IMR-90 (cell line): ENCODE data around the gene IL36G. TPM values are rescaled to one million over a fixed set of nuclear protein-coding genes. Genes with fewer than 3 reads are reported as not detected.

ENCODE experiments used
- ATAC-seq: fragments of 200-7000 bp; cut with Tn5 transposase; 2 replicates; pipeline ENCODE4 v1.9.1; 2020; ENCODE audit warnings: low read depth, mild to moderate bottlenecking, moderate library complexity
- BruUV-seq: library from RNA; stranded (reverse); fragments of 400-500 nt; replicated peaks from 2 replicates; lab custom pipeline; 2021; lab: Mats Ljungman, UMichigan
- CTCF ChIA-PET: fragments of 300-600 bp; formaldehyde crosslinking; extraction: SDS; loops from one replicate; lab custom pipeline; 2021; ENCODE audit warnings: antibody characterized with exemption; lab: Yijun Ruan, JAX
- POLR2A ChIA-PET: fragments of 300-600 bp; sonication (Branson Sonifier 250); formaldehyde crosslinking; loops from one replicate; lab custom pipeline; 2022; ENCODE audit warnings: antibody characterized with exemption; ENCODE audit not compliant: unreplicated experiment; lab: Charles Lee
- DNase-seq: peaks from one replicate; pipeline ENCODE4 v3.0.0; 2013
- H2AFZ ChIP-seq: replicated peaks from 2 replicates; pipeline ENCODE3; 2013; ENCODE audit warnings: low read length, mild to moderate bottlenecking; ENCODE audit not compliant: poor library complexity
- H2AK5ac ChIP-seq: 2 replicates; pipeline ENCODE4 v1.6.1; 2013; ENCODE audit warnings: low read depth, low read length, inconsistent platforms
- H2AK9ac ChIP-seq: replicated peaks from 2 replicates; pipeline ENCODE3; 2013; ENCODE audit warnings: mild to moderate bottlenecking, low read depth, low read length, moderate library complexity; ENCODE audit not compliant: poor library complexity
- H2BK120ac ChIP-seq: 2 replicates; pipeline ENCODE4 v1.6.1; 2013; ENCODE audit warnings: low read depth, low read length, inconsistent platforms
- H2BK15ac ChIP-seq: 3 replicates; pipeline ENCODE4 v1.6.1; 2013; ENCODE audit warnings: low read depth, low read length, inconsistent platforms
- H2BK20ac ChIP-seq: 2 replicates; pipeline ENCODE4 v1.6.1; 2013; ENCODE audit warnings: low read depth, mild to moderate bottlenecking, inconsistent platforms, low read length, moderate library complexity
- H2BK5ac ChIP-seq: 2 replicates; pipeline ENCODE4 v1.6.1; 2013; ENCODE audit warnings: mild to moderate bottlenecking, low read depth, low read length, inconsistent platforms; ENCODE audit not compliant: poor library complexity, severe bottlenecking
- H3K14ac ChIP-seq: replicated peaks from 2 replicates; pipeline ENCODE4 v1.6.1; 2013; ENCODE audit warnings: low read depth, low read length, inconsistent platforms
- H3K18ac ChIP-seq: 2 replicates; pipeline ENCODE4 v1.6.1; 2013; ENCODE audit warnings: low read depth, low read length, control low read depth
- H3K23ac ChIP-seq: 2 replicates; pipeline ENCODE4 v1.6.1; 2013; ENCODE audit warnings: low read depth, low read length, inconsistent platforms
- H3K27ac ChIP-seq: 2 replicates; pipeline ENCODE4 v1.5.1; 2013; ENCODE audit warnings: mild to moderate bottlenecking, control low read depth, low read length; ENCODE audit not compliant: insufficient read depth
- H3K27me3 ChIP-seq: 2 replicates; pipeline ENCODE4 v1.6.1; 2013; ENCODE audit warnings: low read length; ENCODE audit not compliant: control insufficient read depth, insufficient read depth
- H3K36me3 ChIP-seq: 2 replicates; pipeline ENCODE4 v1.6.1; 2013; ENCODE audit warnings: low read length, mixed read lengths; ENCODE audit not compliant: control insufficient read depth, insufficient read depth
- H3K4ac ChIP-seq: 2 replicates; pipeline ENCODE4 v1.6.1; 2013; ENCODE audit warnings: low read depth, low read length, inconsistent platforms
- H3K4me1 ChIP-seq: 2 replicates; pipeline ENCODE4 v1.6.1; 2013; ENCODE audit warnings: low read length, mixed read lengths; ENCODE audit not compliant: control insufficient read depth, insufficient read depth
- H3K4me2 ChIP-seq: 2 replicates; pipeline ENCODE4 v1.6.1; 2013; ENCODE audit warnings: low read depth, mild to moderate bottlenecking, control low read depth, low read length, moderate library complexity
- H3K4me3 ChIP-seq: 2 replicates; pipeline ENCODE4 v1.5.1; 2013; ENCODE audit warnings: low read depth, mild to moderate bottlenecking, control low read depth, low read length, moderate library complexity; ENCODE audit not compliant: insufficient read depth
- H3K56ac ChIP-seq: 2 replicates; pipeline ENCODE4 v1.6.1; 2013; ENCODE audit warnings: low read length, inconsistent platforms; ENCODE audit not compliant: insufficient read depth; ENCODE audit errors: extremely low read depth
- H3K79me1 ChIP-seq, 2 experiments: 2 replicates each; pipeline ENCODE4 v1.6.1; 2013; ENCODE audit warnings: low read length in 2 of 2, inconsistent platforms in 1 of 2, low read depth in 1 of 2
- H3K9ac ChIP-seq: 2 replicates; pipeline ENCODE4 v1.6.1; 2013; ENCODE audit warnings: low read depth, low read length, control low read depth
- H3K9me1 ChIP-seq: 2 replicates; pipeline ENCODE4 v1.6.1; 2013; ENCODE audit warnings: low read length, inconsistent platforms; ENCODE audit not compliant: insufficient read depth
- H3K9me3 ChIP-seq: 2 replicates; pipeline ENCODE4 v1.6.1; 2013; ENCODE audit warnings: low read length; ENCODE audit not compliant: control insufficient read depth, insufficient read depth
- H4K20me1 ChIP-seq: 2 replicates; pipeline ENCODE4 v1.6.1; 2013; ENCODE audit warnings: low read length, inconsistent platforms; ENCODE audit not compliant: insufficient read depth
- H4K5ac ChIP-seq: 2 replicates; pipeline ENCODE4 v1.6.1; 2013; ENCODE audit warnings: mild to moderate bottlenecking, low read depth, low read length, control low read depth
- H4K8ac ChIP-seq, 2 experiments: 2 replicates each; pipeline ENCODE4 v1.6.1; 2013; ENCODE audit warnings: low read depth in 2 of 2, low read length in 2 of 2, control low read depth in 1 of 2, inconsistent platforms in 1 of 2
- H4K91ac ChIP-seq: 2 replicates; pipeline ENCODE4 v1.6.1; 2013; ENCODE audit warnings: low read depth, low read length, inconsistent platforms; ENCODE audit not compliant: insufficient read depth
- BHLHE40 ChIP-seq: fragments of 150-350 bp; IDR thresholded peaks from 2 replicates; pipeline ENCODE4 v1.6.1; 2016; ENCODE audit warnings: mild to moderate bottlenecking, low read depth, low read length
- CEBPB ChIP-seq: IDR thresholded peaks from 2 replicates; pipeline ENCODE4 v1.6.1; 2012; ENCODE audit warnings: low read depth, low read length, improper control_type of control experiment
- CHD1 ChIP-seq: IDR thresholded peaks from 2 replicates; pipeline ENCODE4 v1.6.1; 2012; ENCODE audit warnings: low read depth, low read length, improper control_type of control experiment
- ELK1 ChIP-seq: fragments of 150-350 bp; IDR thresholded peaks from 2 replicates; pipeline ENCODE4 v1.6.1; 2016; ENCODE audit warnings: low read depth, mild to moderate bottlenecking, low read length, moderate library complexity, borderline replicate concordance
- FOS ChIP-seq: fragments of 150-350 bp; IDR thresholded peaks from 2 replicates; pipeline ENCODE4 v1.6.1; 2016; ENCODE audit warnings: low read depth, low read length
- MAFK ChIP-seq: IDR thresholded peaks from 2 replicates; pipeline ENCODE4 v1.6.1; 2012; ENCODE audit warnings: low read depth, low read length, improper control_type of control experiment
- MAZ ChIP-seq: IDR thresholded peaks from 2 replicates; pipeline ENCODE4 v1.6.1; 2012; ENCODE audit warnings: low read depth, mild to moderate bottlenecking, low read length, improper control_type of control experiment, moderate library complexity, borderline replicate concordance
- MXI1 ChIP-seq: IDR thresholded peaks from 2 replicates; pipeline ENCODE4 v1.6.1; 2012; ENCODE audit warnings: low read depth, mild to moderate bottlenecking, low read length, moderate library complexity, borderline replicate concordance
- NFE2L2 ChIP-seq: fragments of 150-350 bp; IDR thresholded peaks from 2 replicates; pipeline ENCODE4 v1.6.1; 2016; ENCODE audit warnings: low read depth, mild to moderate bottlenecking, low read length
- POLR2A ChIP-seq: IDR thresholded peaks from 2 replicates; pipeline ENCODE4 v1.6.1; 2012; ENCODE audit warnings: mild to moderate bottlenecking, low read depth, low read length
- RAD21 ChIP-seq: IDR thresholded peaks from 2 replicates; pipeline ENCODE4 v1.6.1; 2012; ENCODE audit warnings: low read length, improper control_type of control experiment
- RCOR1 ChIP-seq: IDR thresholded peaks from 2 replicates; pipeline ENCODE4 v1.6.1; 2012; ENCODE audit warnings: mild to moderate bottlenecking, low read length, improper control_type of control experiment; ENCODE audit not compliant: insufficient replicate concordance
- RFX5 ChIP-seq: IDR thresholded peaks from 2 replicates; pipeline ENCODE4 v1.8.0; 2012; ENCODE audit warnings: low read depth, mild to moderate bottlenecking, low read length, moderate library complexity
- SMC3 ChIP-seq: fragments of 150-350 bp; IDR thresholded peaks from 2 replicates; pipeline ENCODE4 v1.6.1; 2016; ENCODE audit warnings: low read depth, mild to moderate bottlenecking, antibody characterized with exemption, low read length, moderate library complexity
- whole genome bisulfite sequencing, 2 experiments: methylation state at CpG; one replicate each; pipeline versions ENCODE4 v1.1.5 to v1.1.7; 2013; ENCODE audit warnings: missing lambda C conversion rate in 2 of 2; ENCODE audit not compliant: insufficient read length in 1 of 2; ENCODE audit errors: extremely low coverage in 2 of 2; 5-methylcytosine and 5-hydroxymethylcytosine counted together
- dilution Hi-C: fragments of 300-500 bp; cut with HindIII; formaldehyde crosslinking; loops from one replicate; pipeline ENCODE4 v1.14.3; 2018; ENCODE audit warnings: low sequenced_read_pairs; ENCODE audit not compliant: unreplicated experiment
- in situ Hi-C: fragments of 300-500 bp; cut with MboI; formaldehyde crosslinking; loops from 3 replicates; pipeline ENCODE4 v1.14.3; 2019; ENCODE audit warnings: low sequenced_read_pairs, inconsistent platforms, mixed read lengths
- intact Hi-C: fragments of 100-400 bp; cut with micrococcal nuclease; formaldehyde crosslinking; loops from 2 replicates; pipeline ENCODE4 v1.10.0; 2022
- polyA plus RNA-seq, 3 experiments: library from polyadenylated mRNA; depleted of rRNA; stranded (reverse); fragments of >200 nt; gene quantifications; 2 replicates each; pipeline ENCODE4 v1.2.3, GENCODE V29; 2012; ENCODE audit warnings: low replicate concordance in 1 of 3
- total RNA-seq: library from RNA; depleted of rRNA; stranded (reverse); fragments of >200 nt; gene quantifications from 2 replicates; pipeline ENCODE4 v1.2.3, GENCODE V29; 2012
- TF ChIP-seq, protein P1 (sequence below): fragments of 150-350 bp; IDR thresholded peaks from 2 replicates; pipeline ENCODE4 v1.6.1; 2017; ENCODE audit warnings: mild to moderate bottlenecking, antibody characterized with exemption, low read length, low read depth
- TF ChIP-seq, protein P2 (sequence below): conservative IDR thresholded peaks from 2 replicates; pipeline ENCODE4 v1.5.1; 2012; ENCODE audit warnings: mild to moderate bottlenecking, low read depth, low read length, improper control_type of control experiment

The IL36G gene
- total and polyA plus RNA-seq, 2 of the 4 experiments (the other 2 are of a cell fraction), result not detected

- Histone ChIP-seq H3K18ac (no peak overlapping the region), H3K4ac (no peak overlapping the region), H3K36me3 (no peaks in the 10 kb centered on the region), H2BK15ac (no peak overlapping the region), H4K91ac (no peak overlapping the region), H3K14ac (no peak overlapping the region), H3K23ac (no peak overlapping the region), H2BK120ac (no peak overlapping the region), H3K79me1 (no peaks in the 10 kb centered on the region), H3K9ac (no peak overlapping the region), H2AFZ (no peak overlapping the region), H4K5ac (no peak overlapping the region), H2AK9ac (no peak overlapping the region), H3K56ac (no peak overlapping the region), H2AK5ac (no peak overlapping the region), H2BK5ac (no peak overlapping the region), H2BK20ac (no peak overlapping the region), H3K4me2 (no peak overlapping the region), H3K9me1 (no peaks in the 10 kb centered on the region), H3K27me3 (peaks cover 4% of the 10 kb centered on the region), H4K8ac (no peak overlapping the region), H3K4me3 (no peak overlapping the region), H3K4me1 (no peaks in the 10 kb centered on the region), H4K20me1 (no peaks in the 10 kb centered on the region), H3K27ac (no peak overlapping the region), H3K9me3 (no peaks in the 10 kb centered on the region)
- in situ Hi-C loops (no loop called here), dilution Hi-C loops (no loop called here), intact Hi-C loops (no loop called here)
- TF ChIP-seq RCOR1 (no peak), BHLHE40 (no peak), MXI1 (no peak), ELK1 (no peak), FOS (no peak), POLR2A (no peak), CHD1 (no peak), RFX5 (no peak), SMC3 (no peak), MAFK (no peak), MAZ (no peak), RAD21 (no peak), NFE2L2 (no peak), CEBPB (no peak)
- TF ChIP-seq, protein P1, sequence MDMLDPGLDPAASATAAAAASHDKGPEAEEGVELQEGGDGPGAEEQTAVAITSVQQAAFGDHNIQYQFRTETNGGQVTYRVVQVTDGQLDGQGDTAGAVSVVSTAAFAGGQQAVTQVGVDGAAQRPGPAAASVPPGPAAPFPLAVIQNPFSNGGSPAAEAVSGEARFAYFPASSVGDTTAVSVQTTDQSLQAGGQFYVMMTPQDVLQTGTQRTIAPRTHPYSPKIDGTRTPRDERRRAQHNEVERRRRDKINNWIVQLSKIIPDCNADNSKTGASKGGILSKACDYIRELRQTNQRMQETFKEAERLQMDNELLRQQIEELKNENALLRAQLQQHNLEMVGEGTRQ, result no peak
- TF ChIP-seq, protein P2, sequence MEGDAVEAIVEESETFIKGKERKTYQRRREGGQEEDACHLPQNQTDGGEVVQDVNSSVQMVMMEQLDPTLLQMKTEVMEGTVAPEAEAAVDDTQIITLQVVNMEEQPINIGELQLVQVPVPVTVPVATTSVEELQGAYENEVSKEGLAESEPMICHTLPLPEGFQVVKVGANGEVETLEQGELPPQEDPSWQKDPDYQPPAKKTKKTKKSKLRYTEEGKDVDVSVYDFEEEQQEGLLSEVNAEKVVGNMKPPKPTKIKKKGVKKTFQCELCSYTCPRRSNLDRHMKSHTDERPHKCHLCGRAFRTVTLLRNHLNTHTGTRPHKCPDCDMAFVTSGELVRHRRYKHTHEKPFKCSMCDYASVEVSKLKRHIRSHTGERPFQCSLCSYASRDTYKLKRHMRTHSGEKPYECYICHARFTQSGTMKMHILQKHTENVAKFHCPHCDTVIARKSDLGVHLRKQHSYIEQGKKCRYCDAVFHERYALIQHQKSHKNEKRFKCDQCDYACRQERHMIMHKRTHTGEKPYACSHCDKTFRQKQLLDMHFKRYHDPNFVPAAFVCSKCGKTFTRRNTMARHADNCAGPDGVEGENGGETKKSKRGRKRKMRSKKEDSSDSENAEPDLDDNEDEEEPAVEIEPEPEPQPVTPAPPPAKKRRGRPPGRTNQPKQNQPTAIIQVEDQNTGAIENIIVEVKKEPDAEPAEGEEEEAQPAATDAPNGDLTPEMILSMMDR, result no peak
- ChIA-PET CTCF (no interaction called here), POLR2A (no interaction called here)
- ATAC-seq, result no peak
- no TSS peak for BruUV-seq
- DNase-seq, result no peak
- WGBS, 2 experiments, result no CpG with 5 or more reads among the region's 2 CpGs
These were observed 37.8 kb downstream of the IL36G start for GRCh38 chr2:113015655-113016054.
